Astrocyte (in vitro differentiated cells and primary cell): Measurements from ENCODE around the gene MYO1B. TPM values are rescaled to one million over a fixed set of nuclear protein-coding genes. Genes with fewer than 3 reads are reported as not detected.

Experiments
- DNase-seq: peaks from one replicate; pipeline ENCODE4 v3.0.0-alpha.2; 2010; ENCODE audit warnings: low read depth
- FAIRE-seq: peaks from 2 replicates; lab custom pipeline; 2011; peaks lifted over from hg19 to GRCh38; lab: Jason Lieb, UNC
- H2AFZ ChIP-seq: 2 replicates; pipeline ENCODE4 v1.6.0; 2012; ENCODE audit warnings: low read depth, low read length, inconsistent platforms
- H3K27ac ChIP-seq: 2 replicates; pipeline ENCODE4 v1.5.1; 2011; ENCODE audit warnings: low read depth, low read length, inconsistent platforms
- H3K27me3 ChIP-seq: 2 replicates; pipeline ENCODE4 v1.6.0; 2011; ENCODE audit warnings: low read length, inconsistent platforms; ENCODE audit not compliant: insufficient read depth
- H3K36me3 ChIP-seq: 2 replicates; pipeline ENCODE4 v1.5.1; 2011; ENCODE audit warnings: low read length, inconsistent platforms; ENCODE audit not compliant: insufficient read depth
- H3K4me1 ChIP-seq: 2 replicates; pipeline ENCODE4 v1.5.1; 2011; ENCODE audit warnings: low read length, inconsistent platforms; ENCODE audit not compliant: insufficient read depth
- H3K4me2 ChIP-seq: 2 replicates; pipeline ENCODE4 v1.6.0; 2012; ENCODE audit warnings: low read length, inconsistent platforms
- H3K4me3 ChIP-seq: 2 replicates; pipeline ENCODE4 v1.5.1; 2011; ENCODE audit warnings: low read depth, mild to moderate bottlenecking, low read length, inconsistent platforms; ENCODE audit not compliant: insufficient read depth
- H3K79me2 ChIP-seq: 2 replicates; pipeline ENCODE4 v1.6.0; 2012; ENCODE audit warnings: mild to moderate bottlenecking, low read length, inconsistent platforms; ENCODE audit not compliant: insufficient read depth
- H3K9ac ChIP-seq: 2 replicates; pipeline ENCODE4 v1.6.0; 2012; ENCODE audit warnings: mild to moderate bottlenecking, low read length, inconsistent platforms
- H3K9me3 ChIP-seq: 2 replicates; pipeline ENCODE4 v1.5.1; 2012; ENCODE audit warnings: low read depth, mild to moderate bottlenecking, low read length, inconsistent platforms; ENCODE audit not compliant: insufficient read depth
- H4K20me1 ChIP-seq: 2 replicates; pipeline ENCODE4 v1.6.0; 2012; ENCODE audit warnings: low read length, inconsistent platforms; ENCODE audit not compliant: insufficient read depth
- H3K27ac Mint-ChIP-seq: one replicate; pipeline ENCODE4 v1.8.0; 2021; ENCODE audit warnings: mild to moderate bottlenecking, mixed read lengths; ENCODE audit not compliant: unreplicated experiment
- H3K27me3 Mint-ChIP-seq: one replicate; pipeline ENCODE4 v1.8.0; 2021; ENCODE audit warnings: low read depth, mixed read lengths; ENCODE audit not compliant: unreplicated experiment
- H3K36me3 Mint-ChIP-seq: one replicate; pipeline ENCODE4 v1.8.0; 2021; ENCODE audit warnings: low read depth, mixed read lengths; ENCODE audit not compliant: unreplicated experiment
- H3K4me1 Mint-ChIP-seq: one replicate; pipeline ENCODE4 v1.8.0; 2021; ENCODE audit warnings: low read depth, mixed read lengths; ENCODE audit not compliant: unreplicated experiment
- H3K4me3 Mint-ChIP-seq: one replicate; pipeline ENCODE4 v1.8.0; 2021; ENCODE audit warnings: mild to moderate bottlenecking, moderate library complexity, mixed read lengths; ENCODE audit not compliant: unreplicated experiment
- H3K9me3 Mint-ChIP-seq: one replicate; pipeline ENCODE4 v1.8.0; 2021; ENCODE audit warnings: mild to moderate bottlenecking, mixed read lengths; ENCODE audit not compliant: unreplicated experiment
- CTCF ChIP-seq: IDR thresholded peaks from 2 replicates; pipeline ENCODE4 v1.5.1; 2011; ENCODE audit warnings: low read depth, mild to moderate bottlenecking, inconsistent platforms, low read length, moderate library complexity; ENCODE audit not compliant: insufficient read depth
- EZH2 ChIP-seq: IDR thresholded peaks from 2 replicates; pipeline ENCODE4 v1.6.1; 2012; ENCODE audit warnings: mild to moderate bottlenecking, low read length, inconsistent platforms; ENCODE audit not compliant: insufficient read depth
- total RNA-seq: library from RNA; stranded (reverse); gene quantifications from 2 replicates; pipeline ENCODE4 v1.2.1, GENCODE V29; 2021

MYO1B gene
- total RNA-seq, 1 donor from 2014 or later, result 95.7 TPM

GRCh38 chr2:191357678-191358077 lies 112.5 kb downstream of the MYO1B start:
- peaks cover 4% of the 10 kb centered on the region for H3K4me1 ChIP-seq
- TF ChIP-seq CTCF (no peak), EZH2 (no peak)
- no peaks in the 10 kb centered on the region for H3K27me3 ChIP-seq
- Mint-ChIP-seq H3K4me1 (peaks cover 12% of the 10 kb centered on the region), H3K36me3 (peaks cover 16% of the 10 kb centered on the region), H3K4me3 (no peak overlapping the region), H3K27me3 (no peaks in the 10 kb centered on the region), H3K9me3 (peaks cover 2% of the 10 kb centered on the region), H3K27ac (no peak overlapping the region)
- H3K4me3 ChIP-seq, result no peak overlapping the region
- H2AFZ ChIP-seq, result no peak overlapping the region
- H3K36me3 ChIP-seq, result peaks cover 19% of the 10 kb centered on the region
- no peak overlapping the region for H3K27ac ChIP-seq
- H4K20me1 ChIP-seq, result peaks cover 11% of the 10 kb centered on the region
- no peak overlapping the region for H3K9ac ChIP-seq
- no peaks in the 10 kb centered on the region for H3K9me3 ChIP-seq
- H3K79me2 ChIP-seq, result peaks cover 41% of the 10 kb centered on the region
- FAIRE-seq (no peak), DNase-seq (no peak)
- no peak overlapping the region for H3K4me2 ChIP-seq

- TF ChIP-seq EZH2 (no peak), CTCF (no peak)
- H2AFZ ChIP-seq, result no peak overlapping the region
- peaks cover 16% of the 10 kb centered on the region for H3K36me3 Mint-ChIP-seq
- H3K27ac Mint-ChIP-seq, result no peak overlapping the region
- H3K9me3 Mint-ChIP-seq, result peaks cover 2% of the 10 kb centered on the region
- peaks cover 18% of the 10 kb centered on the region for H3K36me3 ChIP-seq
- FAIRE-seq (no peak), DNase-seq (peak; percentile 66)
- H3K4me3 ChIP-seq, result no peak overlapping the region
- H3K4me3 Mint-ChIP-seq, result no peak overlapping the region
- H3K79me2 ChIP-seq, result peaks cover 38% of the 10 kb centered on the region
- no peaks in the 10 kb centered on the region for H3K4me1 ChIP-seq
- H3K4me1 Mint-ChIP-seq, result peaks cover 4% of the 10 kb centered on the region
- H3K27ac ChIP-seq, result no peak overlapping the region
- no peaks in the 10 kb centered on the region for H3K27me3 Mint-ChIP-seq
- H3K9ac ChIP-seq, result no peak overlapping the region
- H3K27me3 ChIP-seq, result no peaks in the 10 kb centered on the region
- H4K20me1 ChIP-seq, result peaks cover 11% of the 10 kb centered on the region
- H3K9me3 ChIP-seq, result no peaks in the 10 kb centered on the region
- H3K4me2 ChIP-seq, result no peak overlapping the region
Measured at GRCh38 chr2:191358325-191359025, 113.3 kb downstream of the MYO1B start.

- peaks cover 16% of the 10 kb centered on the region for H3K36me3 Mint-ChIP-seq
- Histone ChIP-seq H3K79me2 (peaks cover 35% of the 10 kb centered on the region), H3K27ac (no peak overlapping the region), H3K4me2 (no peak overlapping the region), H3K4me3 (no peak overlapping the region), H3K36me3 (peaks cover 21% of the 10 kb centered on the region), H2AFZ (no peak overlapping the region), H3K9ac (no peak overlapping the region), H4K20me1 (peaks cover 11% of the 10 kb centered on the region), H3K27me3 (no peaks in the 10 kb centered on the region), H3K9me3 (no peaks in the 10 kb centered on the region), H3K4me1 (no peaks in the 10 kb centered on the region)
- no peak for TF ChIP-seq EZH2
- TF ChIP-seq CTCF, result no peak
- H3K27ac Mint-ChIP-seq, result no peak overlapping the region
- H3K27me3 Mint-ChIP-seq, result no peaks in the 10 kb centered on the region
- peaks cover 2% of the 10 kb centered on the region for H3K9me3 Mint-ChIP-seq
- no peak for DNase-seq
- peaks cover 2% of the 10 kb centered on the region for H3K4me1 Mint-ChIP-seq
- no peak for FAIRE-seq
- no peak overlapping the region for H3K4me3 Mint-ChIP-seq
Measured at GRCh38 chr2:191359133-191359532, 113.9 kb downstream of the MYO1B start.
